M059J (cell line): ENCODE data around the gene TP63. TPM values are rescaled to one million over a fixed set of nuclear protein-coding genes. Genes with fewer than 3 reads are reported as not detected.

ENCODE experiments used
- DNase-seq: peaks from one replicate; pipeline ENCODE4 v3.0.0-alpha.2; 2012; ENCODE audit warnings: low read depth
- total RNA-seq: library from RNA; depleted of rRNA; stranded (reverse); fragments of >200 nt; shearing (Covaris generic); gene quantifications from 2 replicates; pipeline ENCODE4 v1.2.3, GENCODE V29; 2014

TP63 gene
- total RNA-seq, 1 experiment from 2014 or later = not detected

- DNase-seq = no peak
Observed at GRCh38 chr3:189911001-189911400, 279.8 kb downstream of the TP63 start.

GRCh38 chr3:189914799-189915198 is 283.6 kb downstream of the TP63 start:
- DNase-seq = peak; percentile 93

GRCh38 chr3:189921770-189922169 is 290.6 kb downstream of the TP63 start:
- no peak for DNase-seq

GRCh38 chr3:189927975-189928895 is 297.0 kb downstream of the TP63 start:
- peak; percentile 94 for DNase-seq

- peak; percentile 34 for DNase-seq
Observed at GRCh38 chr3:189936201-189936945, 305.2 kb downstream of the TP63 start.

DNA sequence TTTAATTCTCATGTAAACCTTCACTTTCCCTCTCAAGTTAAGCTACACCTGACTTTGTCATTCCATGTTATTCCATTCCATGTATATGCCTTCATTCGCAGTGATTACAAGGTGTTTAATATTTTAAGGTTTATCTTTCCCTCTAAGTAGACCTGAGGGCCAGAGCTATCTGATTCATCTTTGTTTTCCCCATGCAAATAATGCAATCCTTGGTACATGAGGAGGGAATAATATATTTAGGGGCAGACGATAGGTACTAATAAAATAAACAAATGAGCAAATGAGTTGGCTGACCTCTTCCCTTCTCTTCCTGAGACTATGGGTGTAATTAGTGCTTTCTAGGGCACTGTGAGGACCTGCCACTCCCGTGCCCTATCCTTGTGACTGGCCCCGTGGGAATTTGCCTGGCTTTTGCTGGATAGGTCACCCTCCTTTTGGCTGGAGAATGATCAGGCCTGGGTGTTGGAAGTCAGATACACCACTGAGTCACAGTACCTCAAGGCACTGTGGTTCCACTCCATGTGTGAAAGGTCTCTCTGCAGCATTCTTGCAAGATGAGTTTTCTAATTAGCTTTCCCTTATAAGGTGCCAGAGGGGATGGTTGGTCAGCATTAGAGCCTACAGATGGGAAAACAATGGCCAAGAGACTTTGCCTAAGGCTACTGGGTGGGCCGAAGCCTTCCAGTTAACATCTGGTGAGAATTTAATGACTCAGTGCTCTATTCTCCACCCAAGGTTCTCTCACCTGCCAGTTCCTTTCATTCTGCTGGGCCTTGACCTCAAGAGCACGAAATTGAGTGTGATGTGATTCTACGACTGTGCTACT is 306.3 kb downstream of the TP63 start:
- peak; percentile 100 for DNase-seq

GRCh38 chr3:189941125-189941524 is 309.9 kb downstream of the TP63 start:
- no peak for DNase-seq

GRCh38 chr3:189941679-189942078 is 310.5 kb downstream of the TP63 start:
- DNase-seq = peak; percentile 66

DNA sequence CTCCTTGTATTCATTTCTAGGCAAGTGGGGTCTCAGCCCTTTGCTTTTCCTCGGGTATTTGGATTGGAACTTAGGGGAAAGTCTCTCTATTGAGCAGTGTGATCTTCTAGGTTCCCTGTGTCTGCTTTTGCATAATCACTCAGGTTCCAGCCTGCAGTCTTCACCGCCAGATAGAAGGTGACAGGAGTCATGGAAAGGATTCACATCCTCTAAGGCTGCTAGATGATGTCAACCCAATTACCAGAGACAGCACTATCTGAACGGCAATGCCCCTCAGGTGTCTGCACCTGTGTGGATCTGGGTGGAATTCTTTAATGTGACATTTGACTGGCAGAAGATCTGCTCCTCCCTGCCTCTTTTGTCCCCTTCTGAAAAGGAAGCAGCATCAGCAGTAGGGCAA is 311.8 kb downstream of the TP63 start:
- DNase-seq = no peak

DNA sequence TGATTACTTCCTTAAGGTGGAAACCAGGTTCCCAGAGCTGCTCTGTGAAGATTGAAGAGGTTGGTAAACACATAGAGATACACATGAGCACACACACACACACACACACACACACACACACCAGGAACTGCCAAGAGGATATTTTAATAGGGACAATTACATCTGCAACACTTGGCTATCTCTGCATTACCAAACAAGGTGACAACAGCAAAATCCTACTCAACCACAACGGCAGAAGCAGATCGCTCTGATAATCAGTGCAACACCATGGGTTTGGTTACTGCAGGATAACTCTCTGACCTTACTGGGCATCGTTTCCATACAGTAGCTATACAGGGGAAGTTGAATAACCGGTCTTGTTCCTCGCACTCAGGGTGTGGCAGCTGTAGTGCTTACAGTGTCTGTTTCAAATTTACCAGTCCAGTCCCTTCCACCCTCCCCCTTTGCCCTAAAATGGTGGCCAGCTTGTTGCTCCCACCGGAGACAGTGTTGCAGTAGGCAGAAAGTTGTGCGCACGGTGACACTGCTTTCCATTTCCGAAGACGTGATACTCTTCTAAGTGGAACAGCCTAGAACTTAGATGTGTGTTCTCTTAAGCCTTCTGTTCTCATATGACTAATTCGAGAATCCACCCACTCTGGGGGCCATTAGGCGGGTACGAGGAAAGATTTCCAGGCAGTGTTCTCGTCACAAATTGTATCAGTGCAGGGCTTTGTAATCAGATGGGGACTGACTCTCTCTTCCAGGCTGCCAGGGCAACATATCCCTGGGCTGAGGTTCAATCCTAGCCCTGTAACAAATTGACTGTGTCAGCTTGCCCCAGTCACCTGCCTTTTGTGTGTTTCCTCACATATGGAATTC is 313.3 kb downstream of the TP63 start:
- no peak for DNase-seq

- DNase-seq = no peak
Observed at GRCh38 chr3:189945935-189946709, 314.9 kb downstream of the TP63 start.
